Neutrophil (primary cell): ENCODE measurements around the gene FEV.

ENCODE experiments used
- H3K27ac ChIP-seq: fragments of 200-600 bp; sonication (generic); 2 replicates; pipeline ENCODE4 v1.5.1; 2016; ENCODE audit warnings: mild to moderate bottlenecking, moderate library complexity
- H3K27me3 ChIP-seq: fragments of 200-600 bp; sonication (generic); 2 replicates; pipeline ENCODE4 v1.6.0; 2016; ENCODE audit warnings: mild to moderate bottlenecking
- H3K36me3 ChIP-seq: fragments of 200-600 bp; sonication (generic); 2 replicates; pipeline ENCODE4 v1.5.1; 2017
- H3K4me1 ChIP-seq, 2 experiments: fragments of 200-600 bp in 1 of 2; sonication (generic) in 1 of 2; 1 replicate in 1 of 2; 2 replicates in 1 of 2; pipeline versions ENCODE4 v1.5.1 to v1.6.1; 2013 to 2016; ENCODE audit warnings: low read depth in 1 of 2, low read length in 1 of 2, mild to moderate bottlenecking in 1 of 2, moderate library complexity in 1 of 2; ENCODE audit not compliant: control insufficient read depth in 1 of 2, insufficient read depth in 1 of 2
- H3K4me3 ChIP-seq, 2 experiments: fragments of 200-600 bp in 1 of 2; sonication (generic) in 1 of 2; 1 replicate in 1 of 2; 2 replicates in 1 of 2; pipeline ENCODE4 v1.5.1; 2013 to 2016; ENCODE audit warnings: low read depth in 1 of 2, low read length in 1 of 2, mild to moderate bottlenecking in 1 of 2, moderate library complexity in 1 of 2
- H3K9me3 ChIP-seq: fragments of 200-600 bp; sonication (generic); 2 replicates; pipeline ENCODE4 v1.5.1; 2016
- TF ChIP-seq, protein P1 (sequence below): fragments of 200-600 bp; sonication (generic); IDR thresholded peaks from 2 replicates; pipeline ENCODE4 v1.5.1; 2016; ENCODE audit warnings: antibody characterized with exemption

Gene FEV

GRCh38 chr2:218995561-218995960 is 10.6 kb upstream of the FEV start:
- no peak overlapping the region for H3K4me3 ChIP-seq
- no peaks in the 10 kb centered on the region for H3K36me3 ChIP-seq
- TF ChIP-seq, protein P1, sequence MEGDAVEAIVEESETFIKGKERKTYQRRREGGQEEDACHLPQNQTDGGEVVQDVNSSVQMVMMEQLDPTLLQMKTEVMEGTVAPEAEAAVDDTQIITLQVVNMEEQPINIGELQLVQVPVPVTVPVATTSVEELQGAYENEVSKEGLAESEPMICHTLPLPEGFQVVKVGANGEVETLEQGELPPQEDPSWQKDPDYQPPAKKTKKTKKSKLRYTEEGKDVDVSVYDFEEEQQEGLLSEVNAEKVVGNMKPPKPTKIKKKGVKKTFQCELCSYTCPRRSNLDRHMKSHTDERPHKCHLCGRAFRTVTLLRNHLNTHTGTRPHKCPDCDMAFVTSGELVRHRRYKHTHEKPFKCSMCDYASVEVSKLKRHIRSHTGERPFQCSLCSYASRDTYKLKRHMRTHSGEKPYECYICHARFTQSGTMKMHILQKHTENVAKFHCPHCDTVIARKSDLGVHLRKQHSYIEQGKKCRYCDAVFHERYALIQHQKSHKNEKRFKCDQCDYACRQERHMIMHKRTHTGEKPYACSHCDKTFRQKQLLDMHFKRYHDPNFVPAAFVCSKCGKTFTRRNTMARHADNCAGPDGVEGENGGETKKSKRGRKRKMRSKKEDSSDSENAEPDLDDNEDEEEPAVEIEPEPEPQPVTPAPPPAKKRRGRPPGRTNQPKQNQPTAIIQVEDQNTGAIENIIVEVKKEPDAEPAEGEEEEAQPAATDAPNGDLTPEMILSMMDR: no peak
- peaks cover 100% of the 10 kb centered on the region for H3K27me3 ChIP-seq
- peaks cover 0 to 3% of the 10 kb centered on the region in 2 experiments for H3K4me1 ChIP-seq
- no peaks in the 10 kb centered on the region for H3K9me3 ChIP-seq
- no peak overlapping the region for H3K27ac ChIP-seq

DNA sequence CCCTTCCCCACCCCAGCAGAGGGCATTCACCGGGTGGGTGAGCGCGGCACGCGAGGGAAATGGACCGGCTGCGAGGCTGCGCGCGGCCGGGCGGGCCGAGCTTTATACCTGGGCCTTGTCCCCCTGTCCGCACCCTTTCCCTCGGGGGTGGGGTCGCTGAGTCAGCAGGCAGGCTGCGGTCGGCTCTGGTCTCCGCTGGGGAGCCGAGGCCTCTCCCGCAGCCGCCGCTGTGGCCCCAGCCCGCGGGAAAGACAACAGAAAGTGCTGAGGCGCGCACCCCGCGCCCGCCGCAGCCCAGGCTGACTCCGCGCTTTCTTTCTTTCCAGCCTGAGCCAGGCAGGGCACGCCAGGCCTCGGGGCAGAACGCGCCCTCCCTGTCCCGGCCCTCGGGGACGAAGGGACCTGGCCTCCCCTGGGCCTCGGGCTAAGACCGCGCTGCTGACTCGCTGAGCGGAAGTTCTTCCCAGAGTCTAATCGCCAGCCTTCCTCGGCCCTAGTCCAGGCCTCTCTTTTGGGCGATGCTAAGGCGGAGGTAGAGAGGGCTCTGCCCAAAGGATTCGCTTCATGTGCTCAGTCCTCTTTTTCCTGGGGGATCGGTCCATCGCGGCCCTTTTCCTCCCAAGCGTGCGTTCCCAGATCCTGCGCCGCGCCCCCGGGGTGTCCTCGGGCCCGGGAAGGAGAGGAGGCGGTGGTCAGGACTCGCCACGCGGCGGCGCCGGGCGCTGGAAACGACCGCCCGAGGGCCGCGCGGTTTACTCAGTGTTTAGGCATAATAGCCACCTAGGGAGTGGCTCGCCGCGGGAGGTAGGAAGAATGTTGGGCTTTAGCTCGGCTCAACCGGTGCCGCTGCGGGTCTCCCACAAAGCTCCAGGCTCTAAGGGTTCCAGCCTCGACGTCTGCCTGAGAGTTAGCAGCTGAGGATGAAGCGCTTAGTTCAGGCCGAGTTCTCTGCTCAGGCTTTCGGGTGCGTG is 8.6 kb upstream of the FEV start, which contains the start of gene CRYBA2:
Gene CRYBA2 (minus strand): TSS at position 78 of the 971 bp plus-strand sequence. CDS start 246 bp downstream, outside the sequence.
- H3K27me3 ChIP-seq: peaks cover 100% of the 10 kb centered on the region
- no peaks in the 10 kb centered on the region for H3K9me3 ChIP-seq
- no peak within 1 kb of the TSS for H3K4me3 ChIP-seq
- H3K36me3 ChIP-seq: no peaks in the 10 kb centered on the region
- H3K4me1 ChIP-seq: peaks cover 0 to 3% of the 10 kb centered on the region in 2 experiments
- TF ChIP-seq, protein P1: no peak
- no peak within 1 kb of the TSS for H3K27ac ChIP-seq

- H3K4me1 ChIP-seq: peaks cover 0 to 3% of the 10 kb centered on the region in 2 experiments
- TF ChIP-seq, protein P1: no peak
- no peak overlapping the region for H3K27ac ChIP-seq
- no peaks in the 10 kb centered on the region for H3K9me3 ChIP-seq
- no peak overlapping the region for H3K4me3 ChIP-seq
- H3K36me3 ChIP-seq: no peaks in the 10 kb centered on the region
- peaks cover 100% of the 10 kb centered on the region for H3K27me3 ChIP-seq
Measured at GRCh38 chr2:218992703-218993344, 7.8 kb upstream of the FEV start.

GRCh38 chr2:218992196-218992595 is 7.2 kb upstream of the FEV start:
- TF ChIP-seq, protein P1: no peak
- Histone ChIP-seq H3K4me3 (no peak overlapping the region), H3K27me3 (peaks cover 100% of the 10 kb centered on the region)

GRCh38 chr2:218991674-218992168 is 6.7 kb upstream of the FEV start:
- TF ChIP-seq, protein P1: no peak
- no peak overlapping the region for H3K27ac ChIP-seq
- H3K4me3 ChIP-seq: no peak overlapping the region
- H3K27me3 ChIP-seq: peaks cover 100% of the 10 kb centered on the region
- H3K36me3 ChIP-seq: no peaks in the 10 kb centered on the region
- H3K9me3 ChIP-seq: no peaks in the 10 kb centered on the region
- H3K4me1 ChIP-seq: peaks cover 0 to 3% of the 10 kb centered on the region in 2 experiments

More at GRCh38 chr2:218992196-218992595, 7.2 kb upstream of the FEV start:
- Histone ChIP-seq H3K27ac (no peak overlapping the region), H3K36me3 (no peaks in the 10 kb centered on the region), H3K4me1 (peaks cover 0 to 3% of the 10 kb centered on the region in 2 experiments), H3K9me3 (no peaks in the 10 kb centered on the region)
